A673 (cell line): Measurements from ENCODE around the gene RAPGEF4. TPM values are rescaled to one million over a fixed set of nuclear protein-coding genes. Genes with fewer than 3 reads are reported as not detected.

Experiments
- BruUV-seq: library from RNA; stranded (reverse); fragments of 400-500 nt; replicated peaks from 2 replicates; lab custom pipeline; 2021; lab: Mats Ljungman, UMichigan
- CTCF ChIA-PET: fragments of 300-600 bp; sonication (Branson Sonifier 250); formaldehyde crosslinking; loops from one replicate; lab custom pipeline; 2022; ENCODE audit warnings: antibody characterized with exemption; lab: Charles Lee
- POLR2A ChIA-PET: fragments of 300-600 bp; sonication (Branson Sonifier 250); formaldehyde crosslinking; loops from one replicate; lab custom pipeline; 2022; ENCODE audit warnings: antibody characterized with exemption; ENCODE audit not compliant: low non-redundant PET; lab: Charles Lee
- DNase-seq: peaks from one replicate; pipeline ENCODE4 v3.0.0-alpha.2; 2015; ENCODE audit warnings: low spot score
- H3K27ac ChIP-seq: fragments of 200-600 bp; sonication (generic); 2 replicates; pipeline ENCODE4 v1.5.1; 2016; ENCODE audit warnings: mixed run types, low read depth, mild to moderate bottlenecking, mixed read lengths, antibody characterized with exemption, low read length; ENCODE audit not compliant: poor library complexity, severe bottlenecking
- H3K27me3 ChIP-seq: fragments of 200-600 bp; sonication (generic); replicated peaks from 2 replicates; pipeline ENCODE4 v1.6.1; 2017; ENCODE audit warnings: mixed run types, low read depth, mild to moderate bottlenecking, mixed read lengths, antibody characterized with exemption, low read length; ENCODE audit not compliant: insufficient read depth, poor library complexity
- H3K36me3 ChIP-seq: fragments of 200-600 bp; sonication (generic); 2 replicates; pipeline ENCODE4 v1.6.1; 2016; ENCODE audit warnings: mixed run types, mild to moderate bottlenecking, mixed read lengths, antibody characterized with exemption, low read length; ENCODE audit not compliant: insufficient read depth, poor library complexity, severe bottlenecking
- H3K4me1 ChIP-seq: fragments of 200-600 bp; sonication (generic); 2 replicates; pipeline ENCODE4 v1.6.1; 2017; ENCODE audit warnings: mixed run types, mild to moderate bottlenecking, mixed read lengths, antibody characterized with exemption, low read length; ENCODE audit not compliant: insufficient read depth, poor library complexity, severe bottlenecking
- H3K4me3 ChIP-seq: fragments of 200-600 bp; sonication (generic); 2 replicates; pipeline ENCODE4 v1.5.1; 2016; ENCODE audit warnings: low read depth, mixed run types, mild to moderate bottlenecking, mixed read lengths, low read length; ENCODE audit not compliant: poor library complexity, severe bottlenecking
- H3K9me3 ChIP-seq: fragments of 200-600 bp; sonication (generic); 2 replicates; pipeline ENCODE4 v1.6.1; 2016; ENCODE audit warnings: mixed run types, low read depth, mild to moderate bottlenecking, mixed read lengths, antibody characterized with exemption, low read length; ENCODE audit not compliant: poor library complexity, severe bottlenecking
- CTCF ChIP-seq: fragments of 300-800, 200-600 bp; sonication (generic); conservative IDR thresholded peaks from 2 replicates; pipeline ENCODE4 v1.5.1; 2017; ENCODE audit warnings: low read depth, mild to moderate bottlenecking, antibody characterized with exemption, low read length, moderate library complexity, mixed read lengths
- EZH2 ChIP-seq: fragments of 200-600 bp; sonication (generic); IDR thresholded peaks from 2 replicates; pipeline ENCODE4 v1.6.1; 2017; ENCODE audit warnings: borderline replicate concordance, low read depth, mild to moderate bottlenecking, mixed read lengths, antibody characterized with exemption, low read length; ENCODE audit not compliant: poor library complexity, severe bottlenecking
- intact Hi-C: fragments of 100-400 bp; cut with micrococcal nuclease; formaldehyde crosslinking; loops from one replicate; pipeline ENCODE4 v1.10.0; 2022; ENCODE audit not compliant: unreplicated experiment
- total RNA-seq: library from RNA; stranded (reverse); gene quantifications from 2 replicates; pipeline ENCODE4 v1.2.3, GENCODE V29; 2021

Gene RAPGEF4
- total RNA-seq, 1 experiment from 2014 or later: 0.26 TPM

GRCh38 chr2:172926785-172927640 is 191.4 kb downstream of the RAPGEF4 start:
- Histone ChIP-seq H3K9me3 (no peaks in the 10 kb centered on the region), H3K4me1 (peaks cover 11% of the 10 kb centered on the region), H3K4me3 (no peak overlapping the region), H3K36me3 (no peaks in the 10 kb centered on the region), H3K27ac (no peak overlapping the region), H3K27me3 (no peaks in the 10 kb centered on the region)
- POLR2A ChIA-PET: no interaction called here
- DNase-seq: no peak
- CTCF ChIA-PET: interaction anchor here (0.7 kb wide), 1 partner anchor 27 kb away, joined by 3 read pairs; no protein-coding TSS in a partner anchor
- intact Hi-C loops: no loop called here
- TF ChIP-seq CTCF: no peak
- BruUV-seq: no TSS peak

DNA sequence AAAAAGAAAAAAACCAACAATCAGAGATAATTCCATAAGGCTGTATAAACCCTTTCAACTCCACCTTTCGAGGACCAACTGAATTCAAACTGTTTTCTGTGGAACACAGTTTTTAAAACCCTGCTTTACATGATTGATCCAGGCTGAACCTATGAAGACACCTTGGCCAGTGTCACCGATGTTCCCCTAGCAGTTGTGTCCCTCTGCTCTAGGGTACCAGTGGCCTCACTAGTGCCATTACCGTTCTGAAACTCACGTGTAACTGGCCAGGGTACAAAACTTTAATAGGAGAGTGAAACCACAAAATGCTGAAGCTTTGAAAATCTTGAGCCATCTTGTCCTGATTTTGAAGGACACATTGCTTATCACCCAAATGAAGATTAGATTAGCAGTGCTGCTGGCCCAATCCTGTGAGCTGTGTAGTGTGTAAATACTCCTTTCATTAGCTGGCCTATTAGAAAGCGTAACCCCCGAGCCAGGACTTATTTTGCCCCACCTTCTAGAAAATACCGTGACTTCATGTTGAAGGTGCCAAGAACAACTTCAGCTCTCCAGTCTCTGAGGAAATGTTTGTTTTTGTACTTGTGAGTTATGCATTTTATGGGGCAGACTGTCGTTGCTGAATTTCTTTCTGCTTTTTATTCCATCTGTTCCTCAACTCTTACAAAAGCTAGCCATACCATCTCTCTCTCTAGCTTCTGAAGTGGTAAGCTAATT is 192.2 kb downstream of the RAPGEF4 start:
- CTCF ChIA-PET: no interaction called here
- H3K4me1 ChIP-seq: peaks cover 11% of the 10 kb centered on the region
- no peaks in the 10 kb centered on the region for H3K27me3 ChIP-seq
- BruUV-seq: no TSS peak
- H3K27ac ChIP-seq: no peak overlapping the region
- POLR2A ChIA-PET: no interaction called here
- no peaks in the 10 kb centered on the region for H3K9me3 ChIP-seq
- DNase-seq: no peak
- intact Hi-C loops: no loop called here
- TF ChIP-seq CTCF: no peak
- no peak for TF ChIP-seq EZH2
- no peak overlapping the region for H3K4me3 ChIP-seq
- no peaks in the 10 kb centered on the region for H3K36me3 ChIP-seq

- no peak for DNase-seq
- no peak overlapping the region for H3K4me3 ChIP-seq
- intact Hi-C loops: no loop called here
- no peak for TF ChIP-seq EZH2
- TF ChIP-seq CTCF: no peak
- ChIA-PET CTCF (no interaction called here), POLR2A (no interaction called here)
- H3K27me3 ChIP-seq: no peaks in the 10 kb centered on the region
- H3K27ac ChIP-seq: no peak overlapping the region
- H3K36me3 ChIP-seq: no peaks in the 10 kb centered on the region
- H3K4me1 ChIP-seq: peaks cover 11% of the 10 kb centered on the region
- no TSS peak for BruUV-seq
- H3K9me3 ChIP-seq: no peaks in the 10 kb centered on the region
Observed at GRCh38 chr2:172928756-172929155, 193.1 kb downstream of the RAPGEF4 start.
